HepG2 (cell line): Measurements from ENCODE around the gene TULP4. TPM values are rescaled to one million over a fixed set of nuclear protein-coding genes. Genes with fewer than 3 reads are reported as not detected.

Source experiments
- ATAC-seq: fragments of 200-7000 bp; cut with Tn5 transposase; 3 replicates; pipeline ENCODE4 v1.9.1; 2020; ENCODE audit warnings: mild to moderate bottlenecking, moderate library complexity
- BruUV-seq: library from RNA; stranded (reverse); fragments of 400-500 nt; replicated peaks from 2 replicates; lab custom pipeline; 2021; lab: Mats Ljungman, UMichigan
- CTCF ChIA-PET: fragments of 300-600 bp; formaldehyde crosslinking; extraction: SDS; loops from one replicate; lab custom pipeline; 2021; ENCODE audit warnings: low total read pairs, inconsistent platforms, low intra/inter-chr PET ratio; lab: Yijun Ruan, JAX
- POLR2A ChIA-PET: fragments of 350-600 bp; sonication (Branson Sonifier 250); formaldehyde crosslinking; loops from one replicate; lab custom pipeline; 2020; ENCODE audit warnings: antibody characterized with exemption, inconsistent platforms; lab: Yijun Ruan, JAX
- DNase-seq: peaks from one replicate; pipeline ENCODE4 v3.0.0-alpha.2; 2015; ENCODE audit warnings: low spot score
- FAIRE-seq: peaks from 3 replicates; lab custom pipeline; 2011; peaks lifted over from hg19 to GRCh38; lab: Jason Lieb, UNC
- H2AFZ ChIP-seq: one replicate; pipeline ENCODE4 v1.6.1; 2011; ENCODE audit warnings: low read length, inconsistent platforms
- H3K27ac ChIP-seq: fragments of 300-600 bp; 3 replicates; pipeline ENCODE4 v1.8.0; 2011; ENCODE audit warnings: mixed run types, mild to moderate bottlenecking, mixed read lengths, low read length, inconsistent platforms; ENCODE audit not compliant: insufficient read depth; ENCODE audit errors: extremely low read length
- H3K27me3 ChIP-seq, 2 experiments: fragments of 200-600 bp in 1 of 2; 2 replicates in 1 of 2; 3 replicates in 1 of 2; pipeline versions ENCODE4 v1.6.0 to v1.8.0; 2011; ENCODE audit warnings: low read length in 2 of 2, mild to moderate bottlenecking in 2 of 2, moderate library complexity in 2 of 2, inconsistent platforms in 1 of 2; ENCODE audit not compliant: insufficient read depth in 2 of 2, control insufficient read depth in 1 of 2
- H3K36me3 ChIP-seq, 2 experiments: fragments of 200-600 bp in 1 of 2; replicated peaks in 1 of 2; 2 replicates in 1 of 2; 3 replicates in 1 of 2; pipeline versions ENCODE4 v1.5.1 to v1.8.0; 2011; ENCODE audit warnings: low read length in 2 of 2, inconsistent platforms in 1 of 2; ENCODE audit not compliant: insufficient read depth in 2 of 2, control insufficient read depth in 1 of 2
- H3K4me1 ChIP-seq: 2 replicates; pipeline ENCODE4 v1.5.1; 2012; ENCODE audit warnings: low read length, inconsistent platforms; ENCODE audit not compliant: insufficient read depth
- H3K4me2 ChIP-seq: 2 replicates; pipeline ENCODE4 v1.6.0; 2011; ENCODE audit warnings: low read depth, low read length, inconsistent platforms
- H3K4me3 ChIP-seq, 3 experiments: fragments of 200-600 bp in 1 of 3; sonication (generic), shearing (Covaris generic) in 1 of 3; replicated peaks in 1 of 3; 2 replicates each; pipeline ENCODE4 v1.5.1; 2011 to 2016; ENCODE audit warnings: low read length in 3 of 3, inconsistent platforms in 2 of 3, low read depth in 2 of 3, mild to moderate bottlenecking in 2 of 3, control low read depth in 1 of 3, mixed read lengths in 1 of 3; ENCODE audit not compliant: insufficient read depth in 1 of 3
- H3K79me2 ChIP-seq: one replicate; pipeline ENCODE4 v1.6.1; 2011; ENCODE audit warnings: low read length, inconsistent platforms; ENCODE audit not compliant: insufficient read depth
- H3K9ac ChIP-seq: 2 replicates; pipeline ENCODE4 v1.6.0; 2011; ENCODE audit warnings: mild to moderate bottlenecking, low read depth, low read length, inconsistent platforms; ENCODE audit not compliant: insufficient read depth
- H3K9me3 ChIP-seq: 2 replicates; pipeline ENCODE4 v1.5.1; 2012; ENCODE audit warnings: mild to moderate bottlenecking, low read length
- H4K20me1 ChIP-seq: 2 replicates; pipeline ENCODE4 v1.6.0; 2011; ENCODE audit warnings: inconsistent platforms, mild to moderate bottlenecking, low read length, moderate library complexity; ENCODE audit not compliant: insufficient read depth
- AKNA ChIP-seq: sonication (generic); formaldehyde crosslinking; IDR thresholded peaks from 2 replicates; pipeline ENCODE4 v1.4.0; 2020; ENCODE audit warnings: missing genetic modification reagents, borderline replicate concordance
- GFI1 ChIP-seq: sonication (generic); formaldehyde crosslinking; IDR thresholded peaks from 2 replicates; pipeline ENCODE4 v1.5.0; 2020; ENCODE audit warnings: missing genetic modification reagents, mild to moderate bottlenecking, borderline replicate concordance
- KDM3A ChIP-seq: IDR thresholded peaks from 2 replicates; pipeline ENCODE4 v1.6.1; 2018; ENCODE audit warnings: low read depth, missing compliant biosample characterization
- PBX3 ChIP-seq: sonication (generic); formaldehyde crosslinking; IDR thresholded peaks from 2 replicates; pipeline ENCODE4 v1.8.1; 2023; ENCODE audit warnings: missing genetic modification reagents, inconsistent platforms, borderline replicate concordance
- SMAD9 ChIP-seq: sonication (generic); formaldehyde crosslinking; IDR thresholded peaks from 2 replicates; pipeline ENCODE4 v1.5.1; 2020; ENCODE audit warnings: mild to moderate bottlenecking, missing genetic modification reagents
- ZBTB40 ChIP-seq, 2 experiments: fragments of 450-650 bp in 1 of 2; sonication (generic) in 1 of 2; formaldehyde crosslinking in 1 of 2; IDR thresholded peaks; 2 replicates each; pipeline versions ENCODE4 v1.6.1 to v1.8.0; 2016 to 2022; ENCODE audit warnings: antibody characterized with exemption in 1 of 2, mild to moderate bottlenecking in 1 of 2, missing genetic modification reagents in 1 of 2
- WGBS: methylation state at CpG from one replicate; pipeline ENCODE4 v1.1.6; 2017; ENCODE audit warnings: low lambda C conversion rate; 5-methylcytosine and 5-hydroxymethylcytosine counted together
- in situ Hi-C: cut with HindIII; loops from 2 replicates; pipeline ENCODE4 v1.10.0; 2017; ENCODE audit warnings: low pct_unique_long_range_greater_than_20kb; ENCODE audit not compliant: extremely low pct_ligation_motif_present
- intact Hi-C: fragments of 100-400 bp; cut with micrococcal nuclease; formaldehyde crosslinking; loops from one replicate; pipeline ENCODE4 v1.10.0; 2022; ENCODE audit not compliant: unreplicated experiment
- polyA plus RNA-seq, 8 experiments: library from polyadenylated mRNA; depleted of rRNA in 3 of 8; stranded (reverse) in 7 of 8; unstranded in 1 of 8; fragments of >200 nt; fragmentation: Illumina TruSeq in 4 of 8; extraction: Trizol in 4 of 8; gene quantifications; 2 replicates each; pipeline versions ENCODE4 v1.2.1 to v1.2.3, GENCODE V29; 2011 to 2016; ENCODE audit warnings: low read depth in 4 of 8, missing spikeins in 1 of 8, mixed read lengths in 1 of 8; ENCODE audit not compliant: insufficient read depth in 1 of 8
- total RNA-seq, 5 experiments: library from RNA; depleted of rRNA; stranded (reverse); fragments of >200 nt; fragmentation: Illumina TruSeq; extraction: Trizol; gene quantifications; 2 replicates each; pipeline ENCODE4 v1.2.3, GENCODE V29; 2016; ENCODE audit warnings: low read depth in 1 of 5

TULP4 gene
- total and polyA plus RNA-seq, 2 of the 13 experiments (the other 11 are each of a cell fraction or from before 2014, with no cell fraction given): 21.1 to 122 TPM

GRCh38 chr6:158489441-158489840 is 177.2 kb downstream of the TULP4 start (continued):
- TF ChIP-seq KDM3A (CRISPR knock-in tag) (no peak), SMAD9 (CRISPR knock-in tag) (no peak), GFI1 (CRISPR knock-in tag) (no peak), AKNA (no peak)

- no peaks in the 10 kb centered on the region for H3K4me1 ChIP-seq
- H2AFZ ChIP-seq: no peak overlapping the region
- ChIA-PET CTCF (no interaction called here), POLR2A (no interaction called here)
- peaks cover 12 to 45% of the 10 kb centered on the region in 2 experiments for H3K36me3 ChIP-seq
- no peak for DNase-seq
- no TSS peak for BruUV-seq
- H3K4me2 ChIP-seq: no peak overlapping the region
- in situ Hi-C loops (no loop called here), intact Hi-C loops (no loop called here)
- H4K20me1 ChIP-seq: no peaks in the 10 kb centered on the region
- ATAC-seq: no peak
- no peak overlapping the region for H3K4me3 ChIP-seq
- no peak for FAIRE-seq
- no peak overlapping the region for H3K27ac ChIP-seq
- no peaks in the 10 kb centered on the region for H3K27me3 ChIP-seq
- 94% methylated on average over 3 of the region's 3 CpGs for WGBS
- no peaks in the 10 kb centered on the region for H3K9me3 ChIP-seq
- no peaks in the 10 kb centered on the region for H3K79me2 ChIP-seq
- no peak overlapping the region for H3K9ac ChIP-seq
- TF ChIP-seq ZBTB40 (IDR thresholded peaks at IDR 0.05) (no peak), ZBTB40 (CRISPR knock-in tag; IDR thresholded peaks at IDR 0.05) (no peak), PBX3 (CRISPR knock-in tag) (no peak)
These were observed 180.6 kb downstream of the TULP4 start for GRCh38 chr6:158492881-158493280.
